Ectodermal cell (in vitro differentiated cells): ENCODE results near the gene MAST2.

ENCODE experiments used
- H3K27ac ChIP-seq: 2 replicates; pipeline ENCODE4 v1.7.0; 2013; ENCODE audit warnings: mild to moderate bottlenecking, low read depth, low read length; ENCODE audit not compliant: insufficient read depth, poor library complexity, severe bottlenecking
- H3K27me3 ChIP-seq: 2 replicates; pipeline ENCODE4 v1.7.0; 2013; ENCODE audit warnings: mild to moderate bottlenecking, low read length; ENCODE audit not compliant: insufficient read depth, control insufficient read depth, poor library complexity, severe bottlenecking
- H3K36me3 ChIP-seq: one replicate; pipeline ENCODE4 v1.7.0; 2013; ENCODE audit warnings: low read length; ENCODE audit not compliant: control insufficient read depth, insufficient read depth
- H3K4me1 ChIP-seq: one replicate; pipeline ENCODE4 v1.7.0; 2013; ENCODE audit warnings: low read length; ENCODE audit not compliant: control insufficient read depth, insufficient read depth
- H3K4me3 ChIP-seq: 2 replicates; pipeline ENCODE4 v1.7.0; 2013; ENCODE audit warnings: low read depth, low read length, control low read depth; ENCODE audit not compliant: insufficient read depth
- H3K9me3 ChIP-seq: 2 replicates; pipeline ENCODE4 v1.7.0; 2013; ENCODE audit warnings: mild to moderate bottlenecking, low read length, moderate library complexity; ENCODE audit not compliant: control insufficient read depth
- WGBS, 2 experiments: methylation state at CpG; one replicate each; pipeline ENCODE4 v1.1.7; 2013; ENCODE audit warnings: missing lambda C conversion rate in 2 of 2; 5-methylcytosine and 5-hydroxymethylcytosine counted together

Gene MAST2

GRCh38 chr1:46012236-46012635 lies 208.8 kb downstream of the MAST2 start:
- Histone ChIP-seq H3K27ac (no peak overlapping the region), H3K4me1 (no peaks in the 10 kb centered on the region), H3K36me3 (no peaks in the 10 kb centered on the region), H3K27me3 (no peaks in the 10 kb centered on the region), H3K4me3 (no peak overlapping the region), H3K9me3 (no peaks in the 10 kb centered on the region)
- WGBS, 2 experiments = 86 to 100% methylated on average over 1 of the region's 1 CpG

- no peaks in the 10 kb centered on the region for H3K9me3 ChIP-seq
- H3K27ac ChIP-seq = no peak overlapping the region
- 97 to 100% methylated on average over 3 of the region's 3 CpGs for WGBS, 2 experiments
- no peaks in the 10 kb centered on the region for H3K27me3 ChIP-seq
- no peaks in the 10 kb centered on the region for H3K4me1 ChIP-seq
- no peak overlapping the region for H3K4me3 ChIP-seq
- H3K36me3 ChIP-seq = no peaks in the 10 kb centered on the region
These were observed 210.2 kb downstream of the MAST2 start for GRCh38 chr1:46013581-46013980.

GRCh38 chr1:46017876-46018503 lies 214.6 kb downstream of the MAST2 start:
- Histone ChIP-seq H3K27me3 (no peaks in the 10 kb centered on the region), H3K4me3 (no peak overlapping the region), H3K4me1 (no peaks in the 10 kb centered on the region), H3K27ac (no peak overlapping the region), H3K9me3 (no peaks in the 10 kb centered on the region), H3K36me3 (peaks cover 6% of the 10 kb centered on the region)
- 94% methylated on average over 6 of the region's 6 CpGs for WGBS, 2 experiments

DNA sequence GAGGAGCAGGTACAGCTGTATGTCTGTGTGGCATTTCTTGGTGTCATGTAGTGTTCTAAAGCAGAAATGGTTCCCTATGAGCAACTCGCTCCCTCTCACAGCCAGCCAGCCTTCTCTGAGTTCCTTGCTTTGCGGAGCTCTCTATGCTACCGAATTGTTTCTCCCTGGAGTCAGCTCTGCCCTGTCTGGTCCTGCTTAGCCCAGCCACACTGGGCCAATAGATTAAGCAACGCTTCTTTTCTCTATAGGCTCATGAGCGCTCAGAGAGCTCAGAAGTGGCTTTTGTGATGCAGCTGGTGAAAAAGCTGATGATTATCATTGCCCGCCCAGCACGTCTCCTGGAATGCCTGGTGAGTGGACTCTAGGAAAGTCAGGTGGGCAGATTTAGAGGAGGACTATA lies 215.9 kb downstream of the MAST2 start:
- Histone ChIP-seq H3K27ac (no peak overlapping the region), H3K36me3 (peaks cover 9% of the 10 kb centered on the region), H3K27me3 (no peaks in the 10 kb centered on the region), H3K4me3 (no peak overlapping the region), H3K4me1 (no peaks in the 10 kb centered on the region), H3K9me3 (no peaks in the 10 kb centered on the region)
- WGBS, 2 experiments = 77 to 84% methylated on average over 7 of the region's 7 CpGs

GRCh38 chr1:46020010-46020409 lies 216.6 kb downstream of the MAST2 start:
- 86 to 89% methylated on average over 4 of the region's 4 CpGs for WGBS, 2 experiments
- no peak overlapping the region for H3K27ac ChIP-seq
- no peaks in the 10 kb centered on the region for H3K4me1 ChIP-seq
- no peaks in the 10 kb centered on the region for H3K27me3 ChIP-seq
- no peak overlapping the region for H3K4me3 ChIP-seq
- no peaks in the 10 kb centered on the region for H3K9me3 ChIP-seq
- peaks cover 9% of the 10 kb centered on the region for H3K36me3 ChIP-seq

DNA sequence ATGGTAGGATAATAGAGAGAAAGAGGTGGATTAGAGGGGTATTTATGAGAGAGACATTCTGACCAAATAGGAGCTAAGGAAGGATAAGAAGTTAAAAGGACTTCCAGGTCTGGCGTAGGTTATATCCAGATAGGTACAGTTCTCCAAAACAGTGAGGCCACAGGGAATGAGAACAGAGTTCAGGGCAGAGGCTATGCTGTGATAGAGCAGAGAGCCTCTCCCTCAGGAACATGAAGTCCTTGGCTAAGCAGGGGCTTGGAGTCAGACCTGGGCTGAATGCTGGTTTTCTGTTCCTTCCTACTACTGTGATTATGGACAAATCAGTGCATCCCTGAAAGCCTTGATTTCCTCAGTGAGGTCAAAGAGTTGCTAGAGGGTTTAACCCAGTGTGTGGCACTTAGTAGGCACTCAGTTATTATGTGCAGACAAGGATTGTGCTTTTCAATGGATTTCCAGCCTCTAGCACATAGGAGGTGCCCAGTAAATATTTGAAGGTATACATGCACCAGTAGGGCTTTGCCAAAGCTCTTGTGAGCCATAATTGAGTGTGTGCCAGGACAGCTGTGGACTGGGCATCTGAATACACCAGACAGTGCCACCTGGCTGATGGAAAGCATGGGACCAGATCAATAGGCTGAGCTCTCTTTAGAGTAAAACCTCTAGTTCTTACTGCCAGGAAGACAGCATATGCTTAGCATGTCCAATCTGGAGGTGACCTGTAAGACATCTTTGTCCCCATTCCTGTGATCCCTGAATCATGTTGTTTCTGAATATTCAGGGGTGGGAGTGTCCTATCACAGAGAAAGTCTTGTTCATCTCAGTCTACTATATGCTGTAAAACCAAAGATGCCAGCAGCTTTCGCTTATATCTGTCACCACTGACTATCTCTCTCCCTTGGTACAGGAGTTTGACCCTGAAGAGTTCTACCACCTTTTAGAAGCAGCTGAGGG lies 217.9 kb downstream of the MAST2 start:
- H3K27me3 ChIP-seq = no peaks in the 10 kb centered on the region
- 92 to 94% methylated on average over 2 of the region's 2 CpGs for WGBS, 2 experiments
- H3K4me1 ChIP-seq = no peaks in the 10 kb centered on the region

DNA sequence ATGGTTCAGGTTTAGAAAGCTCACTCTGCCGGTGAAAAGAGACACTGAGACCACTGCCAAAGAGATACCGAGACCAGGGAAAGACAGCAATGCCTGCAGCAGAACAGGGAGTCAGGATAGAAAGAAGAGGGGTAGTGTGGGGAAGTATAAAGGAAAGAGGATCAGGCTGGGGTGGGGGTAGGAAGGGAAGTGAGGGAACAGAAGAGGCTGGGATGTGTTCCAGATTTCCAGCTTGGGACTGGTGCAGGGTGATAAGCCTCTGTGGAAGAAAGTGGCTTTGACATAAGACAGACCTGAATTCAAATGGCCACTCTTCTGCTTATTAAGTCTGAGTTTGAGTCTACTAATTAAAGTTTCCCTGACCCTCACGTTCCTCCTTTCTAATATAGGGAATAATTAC lies 223.1 kb downstream of the MAST2 start:
- no peak overlapping the region for H3K27ac ChIP-seq
- no peak overlapping the region for H3K4me3 ChIP-seq
- WGBS, 2 experiments = 90 to 95% methylated on average over 2 to 3 of the region's 3 CpGs
- no peaks in the 10 kb centered on the region for H3K27me3 ChIP-seq
- H3K9me3 ChIP-seq = no peaks in the 10 kb centered on the region
- peaks cover 15% of the 10 kb centered on the region for H3K36me3 ChIP-seq
- no peaks in the 10 kb centered on the region for H3K4me1 ChIP-seq

More for the DNA sequence above, 217.9 kb downstream of the MAST2 start:
- Histone ChIP-seq H3K27ac (no peak overlapping the region), H3K4me3 (no peak overlapping the region), H3K36me3 (peaks cover 9% of the 10 kb centered on the region), H3K9me3 (no peaks in the 10 kb centered on the region)

- H3K36me3 ChIP-seq = peaks cover 9% of the 10 kb centered on the region
- H3K4me3 ChIP-seq = no peak overlapping the region
- H3K27me3 ChIP-seq = no peaks in the 10 kb centered on the region
- H3K4me1 ChIP-seq = no peaks in the 10 kb centered on the region
- 92 to 96% methylated on average over 8 of the region's 8 CpGs for WGBS, 2 experiments
- H3K27ac ChIP-seq = no peak overlapping the region
- H3K9me3 ChIP-seq = no peaks in the 10 kb centered on the region
These were observed 224.6 kb downstream of the MAST2 start for GRCh38 chr1:46027788-46028573.

DNA sequence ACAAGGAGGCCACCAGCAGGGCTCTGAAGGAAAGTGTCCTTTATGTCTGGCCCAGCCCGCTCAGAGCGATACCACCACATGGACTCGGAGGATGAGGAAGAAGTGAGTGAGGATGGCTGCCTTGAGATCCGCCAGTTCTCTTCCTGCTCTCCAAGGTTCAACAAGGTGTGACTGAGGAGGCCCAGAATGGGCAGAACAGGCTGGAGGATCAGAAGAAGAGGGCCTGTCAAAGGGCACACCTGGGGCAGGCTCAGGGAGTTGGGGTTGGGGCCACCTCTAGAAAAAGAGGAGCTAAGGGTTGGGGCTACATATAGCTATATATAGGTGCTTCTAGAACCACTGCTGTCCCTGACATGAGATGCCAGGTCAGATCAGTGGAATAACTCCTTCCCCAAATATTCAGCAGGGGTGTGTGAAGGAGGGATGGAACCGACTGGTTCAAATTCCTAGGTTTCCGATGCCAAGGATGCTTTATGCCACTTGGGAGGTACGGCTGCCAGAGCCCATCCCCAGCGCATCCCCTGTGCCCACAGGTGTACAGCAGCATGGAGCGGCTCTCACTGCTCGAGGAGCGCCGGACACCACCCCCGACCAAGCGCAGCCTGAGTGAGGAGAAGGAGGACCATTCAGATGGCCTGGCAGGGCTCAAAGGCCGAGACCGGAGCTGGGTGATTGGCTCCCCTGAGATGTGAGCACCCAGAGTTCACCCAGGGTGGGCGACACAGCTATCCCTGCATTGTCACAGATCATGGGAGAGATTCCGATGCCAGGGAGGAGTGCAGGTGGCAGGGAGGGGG lies 226.9 kb downstream of the MAST2 start:
- no peak overlapping the region for H3K4me3 ChIP-seq
- WGBS, 2 experiments = 96 to 98% methylated on average over 18 of the region's 18 CpGs
- no peaks in the 10 kb centered on the region for H3K4me1 ChIP-seq
- no peaks in the 10 kb centered on the region for H3K9me3 ChIP-seq
- no peak overlapping the region for H3K27ac ChIP-seq
- no peaks in the 10 kb centered on the region for H3K27me3 ChIP-seq
- H3K36me3 ChIP-seq = peaks cover 6% of the 10 kb centered on the region
